ENCODE results near the gene FOXO3.

FOXO3 gene

GRCh38 chr6:108671175-108671574, 110.5 kb downstream of the FOXO3 start:
- peaks cover 2% of the 10 kb centered on the region; the same call in 1 of the 2 replicates for H3K79me2 ChIP-seq (ENCODE audit: control insufficient read depth, low read length)
- no peak overlapping the region for H3K4me3 ChIP-seq (ENCODE audit: low read length)
- no peaks in the 10 kb centered on the region; the same call in none of the 2 replicates for H4K20me1 ChIP-seq (ENCODE audit: control insufficient read depth, insufficient read depth, low read depth, low read length)
- no peaks in the 10 kb centered on the region for H3K4me1 ChIP-seq (ENCODE audit: control insufficient read depth, low read length)
- H3K27me3 ChIP-seq (ENCODE audit: control insufficient read depth, low read length): no peaks in the 10 kb centered on the region
- no peaks in the 10 kb centered on the region for H3K9me2 ChIP-seq (replicated peaks; ENCODE audit: control insufficient read depth, low read length)
- no peak overlapping the region for H3K27ac ChIP-seq (ENCODE audit: low read depth, low read length)
- no peak overlapping the region for H3K4me2 ChIP-seq (ENCODE audit: low read length)
- no peaks in the 10 kb centered on the region for H3K9me3 ChIP-seq (ENCODE audit: control insufficient read depth, insufficient read depth, low read length)
- no peaks in the 10 kb centered on the region for H3K36me3 ChIP-seq (ENCODE audit: control insufficient read depth, low read length)
- TF ChIP-seq CTCF (IDR thresholded peaks at IDR 0.05; ENCODE audit: low read depth, low read length, poor library complexity, severe bottlenecking): no peak
- no peak for TF ChIP-seq EZH2phosphoT487 (IDR thresholded peaks at IDR 0.05; ENCODE audit: borderline replicate concordance, low read length)
- H3F3A ChIP-seq (ENCODE audit: control insufficient read depth, insufficient read depth): no peaks in the 10 kb centered on the region

GRCh38 chr6:108671790-108672189, 111.1 kb downstream of the FOXO3 start:
- Histone ChIP-seq H3K27ac (ENCODE audit: low read depth, low read length) (no peak overlapping the region), H3K4me2 (ENCODE audit: low read length) (no peak overlapping the region), H3F3A (ENCODE audit: control insufficient read depth, insufficient read depth) (no peaks in the 10 kb centered on the region), H3K4me3 (ENCODE audit: low read length) (no peak overlapping the region), H3K9me3 (ENCODE audit: control insufficient read depth, insufficient read depth, low read length) (no peaks in the 10 kb centered on the region), H3K9me2 (replicated peaks; ENCODE audit: control insufficient read depth, low read length) (no peaks in the 10 kb centered on the region), H3K79me2 (ENCODE audit: control insufficient read depth, low read length) (peaks cover 2% of the 10 kb centered on the region; the same call in 1 of the 2 replicates), H4K20me1 (ENCODE audit: control insufficient read depth, insufficient read depth, low read depth, low read length) (no peaks in the 10 kb centered on the region; the same call in none of the 2 replicates), H3K4me1 (ENCODE audit: control insufficient read depth, low read length) (no peaks in the 10 kb centered on the region), H3K27me3 (ENCODE audit: control insufficient read depth, low read length) (no peaks in the 10 kb centered on the region), H3K36me3 (ENCODE audit: control insufficient read depth, low read length) (no peaks in the 10 kb centered on the region)
- TF ChIP-seq EZH2phosphoT487 (IDR thresholded peaks at IDR 0.05; ENCODE audit: borderline replicate concordance, low read length): no peak
- TF ChIP-seq CTCF (IDR thresholded peaks at IDR 0.05; ENCODE audit: low read depth, low read length, poor library complexity, severe bottlenecking): no peak

GRCh38 chr6:108672641-108673040, 111.9 kb downstream of the FOXO3 start:
- peaks cover 2% of the 10 kb centered on the region; the same call in 1 of the 2 replicates for H3K79me2 ChIP-seq (ENCODE audit: control insufficient read depth, low read length)

GRCh38 chr6:108673153-108673552, 112.4 kb downstream of the FOXO3 start:
- TF ChIP-seq EZH2phosphoT487 (IDR thresholded peaks at IDR 0.05; ENCODE audit: borderline replicate concordance, low read length): no peak
- TF ChIP-seq CTCF (IDR thresholded peaks at IDR 0.05; ENCODE audit: low read depth, low read length, poor library complexity, severe bottlenecking): no peak
- Histone ChIP-seq H3K27me3 (ENCODE audit: control insufficient read depth, low read length) (no peaks in the 10 kb centered on the region), H3F3A (ENCODE audit: control insufficient read depth, insufficient read depth) (no peaks in the 10 kb centered on the region), H3K79me2 (ENCODE audit: control insufficient read depth, low read length) (peaks cover 2% of the 10 kb centered on the region; the same call in 1 of the 2 replicates), H3K4me2 (ENCODE audit: low read length) (no peak overlapping the region), H3K4me1 (ENCODE audit: control insufficient read depth, low read length) (no peaks in the 10 kb centered on the region), H3K36me3 (ENCODE audit: control insufficient read depth, low read length) (no peaks in the 10 kb centered on the region), H4K20me1 (ENCODE audit: control insufficient read depth, insufficient read depth, low read depth, low read length) (no peaks in the 10 kb centered on the region; the same call in none of the 2 replicates), H3K9me2 (replicated peaks; ENCODE audit: control insufficient read depth, low read length) (no peaks in the 10 kb centered on the region), H3K9me3 (ENCODE audit: control insufficient read depth, insufficient read depth, low read length) (no peaks in the 10 kb centered on the region), H3K27ac (ENCODE audit: low read depth, low read length) (no peak overlapping the region), H3K4me3 (ENCODE audit: low read length) (no peak overlapping the region)

More at GRCh38 chr6:108672641-108673040, 111.9 kb downstream of the FOXO3 start:
- no peak overlapping the region for H3K4me3 ChIP-seq (ENCODE audit: low read length)
- no peaks in the 10 kb centered on the region for H3K9me3 ChIP-seq (ENCODE audit: control insufficient read depth, insufficient read depth, low read length)
- no peaks in the 10 kb centered on the region for H3K36me3 ChIP-seq (ENCODE audit: control insufficient read depth, low read length)
- no peaks in the 10 kb centered on the region for H3K9me2 ChIP-seq (replicated peaks; ENCODE audit: control insufficient read depth, low read length)
- no peaks in the 10 kb centered on the region for H3K4me1 ChIP-seq (ENCODE audit: control insufficient read depth, low read length)
- no peaks in the 10 kb centered on the region for H3K27me3 ChIP-seq (ENCODE audit: control insufficient read depth, low read length)
- no peaks in the 10 kb centered on the region; the same call in none of the 2 replicates for H4K20me1 ChIP-seq (ENCODE audit: control insufficient read depth, insufficient read depth, low read depth, low read length)
- no peak for TF ChIP-seq EZH2phosphoT487 (IDR thresholded peaks at IDR 0.05; ENCODE audit: borderline replicate concordance, low read length)
- H3F3A ChIP-seq (ENCODE audit: control insufficient read depth, insufficient read depth): no peaks in the 10 kb centered on the region
- no peak overlapping the region for H3K27ac ChIP-seq (ENCODE audit: low read depth, low read length)
- no peak overlapping the region for H3K4me2 ChIP-seq (ENCODE audit: low read length)

All from DOHH2 (cell line).